Neural cell (in vitro differentiated cells): Measurements from ENCODE around the gene LATS2. TPM values are rescaled to one million over a fixed set of nuclear protein-coding genes. Genes with fewer than 3 reads are reported as not detected.

Experiments
- H2AFZ ChIP-seq: fragments of 200-600, 300-800 bp; sonication (generic), shearing (Covaris generic); 2 replicates; pipeline ENCODE4 v1.6.0; 2014; ENCODE audit warnings: low read depth, mild to moderate bottlenecking, antibody characterized with exemption, low read length, moderate library complexity
- H3F3A ChIP-seq: fragments of 200-600 bp; shearing (Covaris generic); 2 replicates; pipeline ENCODE4 v1.6.1; 2016; ENCODE audit warnings: mild to moderate bottlenecking, moderate library complexity, mixed read lengths, antibody characterized with exemption, low read length; ENCODE audit not compliant: insufficient read depth, poor library complexity, severe bottlenecking
- H3K27ac ChIP-seq: fragments of 200-600, 300-800 bp; sonication (generic), shearing (Covaris generic); 2 replicates; pipeline ENCODE4 v1.5.1; 2014; ENCODE audit warnings: mild to moderate bottlenecking, low read length, moderate library complexity
- H3K27me3 ChIP-seq: fragments of 300-800, 200-600 bp; sonication (generic), shearing (Covaris generic); 2 replicates; pipeline ENCODE4 v1.6.0; 2014; ENCODE audit warnings: mild to moderate bottlenecking, low read depth, low read length, moderate library complexity; ENCODE audit not compliant: insufficient read depth
- H3K36me3 ChIP-seq: fragments of 300-800, 200-600 bp; sonication (generic), shearing (Covaris generic); 2 replicates; pipeline ENCODE4 v1.5.1; 2014; ENCODE audit warnings: mild to moderate bottlenecking, antibody characterized with exemption, low read length, moderate library complexity; ENCODE audit not compliant: insufficient read depth
- H3K4me2 ChIP-seq: fragments of 300-800, 200-600 bp; sonication (generic), shearing (Covaris generic); 2 replicates; pipeline ENCODE4 v1.6.0; 2014; ENCODE audit warnings: mild to moderate bottlenecking, low read length
- H3K4me3 ChIP-seq: fragments of 300-800, 200-600 bp; sonication (generic), shearing (Covaris generic); 2 replicates; pipeline ENCODE4 v1.5.1; 2014; ENCODE audit warnings: mild to moderate bottlenecking, low read length, moderate library complexity
- H3K79me2 ChIP-seq: fragments of 200-600 bp; shearing (Covaris generic); replicated peaks from 2 replicates; pipeline ENCODE4 v1.6.0; 2014; ENCODE audit warnings: mild to moderate bottlenecking, low read length, moderate library complexity; ENCODE audit not compliant: insufficient read depth
- H3K9ac ChIP-seq: fragments of 300-800, 200-600 bp; sonication (generic), shearing (Covaris generic); 2 replicates; pipeline ENCODE4 v1.6.1; 2016; ENCODE audit warnings: mild to moderate bottlenecking, low read length, mixed read lengths
- H3K9me2 ChIP-seq: fragments of 200-600 bp; shearing (Covaris generic); 2 replicates; pipeline ENCODE4 v1.6.1; 2016; ENCODE audit warnings: mild to moderate bottlenecking, low read length, mixed read lengths; ENCODE audit not compliant: insufficient read depth
- H3K9me3 ChIP-seq: fragments of 200-600, 300-800 bp; sonication (generic), shearing (Covaris generic); 2 replicates; pipeline ENCODE4 v1.6.1; 2016; ENCODE audit warnings: mild to moderate bottlenecking, mixed run types, low read length, moderate library complexity, mixed read lengths
- H4K20me1 ChIP-seq: fragments of 200-600 bp; shearing (Covaris generic); 2 replicates; pipeline ENCODE4 v1.6.1; 2016; ENCODE audit warnings: mild to moderate bottlenecking, mixed run types; ENCODE audit not compliant: insufficient read depth
- CTCF ChIP-seq: fragments of 450-650 bp; IDR thresholded peaks from 2 replicates; pipeline ENCODE4 v1.5.1; 2014; ENCODE audit warnings: antibody characterized with exemption, mild to moderate bottlenecking, moderate library complexity; ENCODE audit not compliant: poor library complexity, severe bottlenecking
- EP300 ChIP-seq: fragments of 450-650 bp; conservative IDR thresholded peaks from 2 replicates; pipeline ENCODE4 v1.6.1; 2014; ENCODE audit warnings: antibody characterized with exemption, mild to moderate bottlenecking, moderate library complexity; ENCODE audit not compliant: poor library complexity, severe bottlenecking
- EZH2 ChIP-seq: fragments of 200-600, 300-800 bp; shearing (Covaris generic), sonication (generic); IDR thresholded peaks from 2 replicates; pipeline ENCODE4 v1.6.1; 2014; ENCODE audit warnings: antibody characterized with exemption, low read length, borderline replicate concordance, mild to moderate bottlenecking; ENCODE audit not compliant: insufficient read depth, poor library complexity, severe bottlenecking
- MXI1 ChIP-seq: fragments of 450-650 bp; conservative IDR thresholded peaks from 2 replicates; pipeline ENCODE4 v1.6.1; 2014; ENCODE audit warnings: antibody characterized with exemption, mild to moderate bottlenecking; ENCODE audit not compliant: poor library complexity, severe bottlenecking
- POLR2AphosphoS5 ChIP-seq: IDR thresholded peaks from 2 replicates; pipeline ENCODE4 v1.6.1; 2012
- RAD21 ChIP-seq: fragments of 450-650 bp; conservative IDR thresholded peaks from 2 replicates; pipeline ENCODE4 v1.6.1; 2014; ENCODE audit warnings: antibody characterized with exemption, mild to moderate bottlenecking, moderate library complexity
- REST ChIP-seq: IDR thresholded peaks from 2 replicates; pipeline ENCODE4 v1.6.1; 2012; ENCODE audit warnings: borderline replicate concordance
- SMC3 ChIP-seq: fragments of 450-650 bp; conservative IDR thresholded peaks from 2 replicates; pipeline ENCODE4 v1.6.1; 2014; ENCODE audit warnings: antibody characterized with exemption, mild to moderate bottlenecking, moderate library complexity; ENCODE audit not compliant: poor library complexity
- TAF1 ChIP-seq: IDR thresholded peaks from 2 replicates; pipeline ENCODE4 v1.6.1; 2012; ENCODE audit warnings: low read depth
- polyA plus RNA-seq: library from polyadenylated mRNA; depleted of rRNA; stranded (reverse); fragments of >200 nt; gene quantifications from 2 replicates; pipeline ENCODE4 v1.2.3, GENCODE V29; 2014

LATS2 gene
- polyA plus RNA-seq, 1 donor from 2014 or later, result 2.6 TPM

DNA sequence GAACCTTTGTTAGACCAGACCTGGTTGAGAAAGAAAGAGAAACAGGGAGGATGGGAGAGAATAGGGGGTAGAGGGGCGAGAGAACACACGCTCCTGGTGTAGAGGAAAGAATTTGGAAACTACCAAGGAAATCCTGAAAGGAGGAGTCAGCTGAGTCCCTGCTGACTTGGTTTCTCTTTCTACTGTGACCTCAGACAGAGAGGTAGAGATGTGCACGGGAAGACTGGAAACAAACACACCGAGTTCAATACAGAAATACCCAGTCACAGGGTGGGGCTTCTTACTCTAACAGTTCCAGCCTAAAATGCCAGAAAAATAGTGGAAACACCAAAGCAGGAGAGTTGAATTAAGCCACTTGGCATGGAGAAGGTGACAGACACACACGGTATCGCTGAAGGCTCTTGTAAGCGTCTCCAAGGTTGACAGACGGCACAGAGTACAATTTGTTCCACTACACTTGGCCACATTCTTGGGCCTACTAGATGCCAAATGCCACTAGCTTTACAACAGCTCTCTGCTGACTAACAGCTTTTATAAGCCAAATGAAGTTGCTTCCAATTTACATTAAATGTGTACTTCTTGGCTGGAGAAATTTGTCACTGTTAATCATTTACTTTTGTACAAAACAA lies 28.1 kb downstream of the LATS2 start:
- peaks cover 23% of the 10 kb centered on the region for H3K79me2 ChIP-seq
- H3K9ac ChIP-seq, result no peak overlapping the region
- H3K27me3 ChIP-seq, result no peaks in the 10 kb centered on the region
- H3K27ac ChIP-seq, result no peak overlapping the region
- no peak overlapping the region for H3K4me2 ChIP-seq
- H3K4me3 ChIP-seq, result no peak overlapping the region
- no peaks in the 10 kb centered on the region for H3K36me3 ChIP-seq
- no peak for TF ChIP-seq REST
- no peak for TF ChIP-seq RAD21
- TF ChIP-seq MXI1, result no peak
- no peak for TF ChIP-seq CTCF
- TF ChIP-seq TAF1, result no peak
- TF ChIP-seq EP300, result no peak
- no peak for TF ChIP-seq EZH2
- TF ChIP-seq SMC3, result no peak
- no peak for TF ChIP-seq POLR2AphosphoS5
- H3F3A ChIP-seq, result no peaks in the 10 kb centered on the region
- H2AFZ ChIP-seq, result no peak overlapping the region
- H4K20me1 ChIP-seq, result no peaks in the 10 kb centered on the region
- H3K9me3 ChIP-seq, result no peaks in the 10 kb centered on the region
- H3K9me2 ChIP-seq, result no peaks in the 10 kb centered on the region

- no peaks in the 10 kb centered on the region for H4K20me1 ChIP-seq
- no peak overlapping the region for H3K4me2 ChIP-seq
- no peaks in the 10 kb centered on the region for H3F3A ChIP-seq
- H3K36me3 ChIP-seq, result no peaks in the 10 kb centered on the region
- H3K79me2 ChIP-seq, result peaks cover 23% of the 10 kb centered on the region
- H3K27me3 ChIP-seq, result no peaks in the 10 kb centered on the region
- H3K27ac ChIP-seq, result no peak overlapping the region
- H3K9me2 ChIP-seq, result no peaks in the 10 kb centered on the region
- no peak overlapping the region for H3K9ac ChIP-seq
- H3K4me3 ChIP-seq, result no peak overlapping the region
- H3K9me3 ChIP-seq, result no peaks in the 10 kb centered on the region
- TF ChIP-seq TAF1 (no peak), REST (no peak), POLR2AphosphoS5 (no peak), SMC3 (no peak), EZH2 (no peak), RAD21 (no peak), EP300 (no peak)
- no peak overlapping the region for H2AFZ ChIP-seq
Measured at GRCh38 chr13:21032656-21033055, 28.7 kb downstream of the LATS2 start.
